ENCODE measurements around the gene IL3RA. TPM values are rescaled to one million over a fixed set of nuclear protein-coding genes. Genes with fewer than 3 reads are reported as not detected.

Gene IL3RA
- polyA plus RNA-seq, 1 donor (not counting 4 experiments of a cell fraction or from before 2014, with no cell fraction given): not detected

- DNase-seq (ENCODE audit: low read depth, low spot score): no peak
- TF ChIP-seq CTCF (optimal IDR thresholded peaks at IDR 0.05 in 1 of 3, IDR thresholded peaks at IDR 0.05 in 1 of 3, conservative IDR thresholded peaks at IDR 0.05 in 1 of 3; ENCODE audit: extremely low read depth in 1 of 3, insufficient read depth in 2 of 3, low read length in 3 of 3): no peak
- no peak for TF ChIP-seq EZH2 (IDR thresholded peaks at IDR 0.05; ENCODE audit: low read length)
- H3K4me3 ChIP-seq (ENCODE audit: control insufficient read depth in 2 of 3, extremely low read depth in 1 of 3, insufficient read depth in 2 of 3, low read depth in 1 of 3, low read length in 3 of 3): no peak overlapping the region
- H3K27ac ChIP-seq (ENCODE audit: control insufficient read depth, insufficient read depth, low read length): no peak overlapping the region
- H4K20me1 ChIP-seq (ENCODE audit: control insufficient read depth, extremely low read depth, insufficient read depth, low read length): no peaks in the 10 kb centered on the region
- H3K4me2 ChIP-seq (ENCODE audit: control insufficient read depth, extremely low read depth, insufficient read depth, low read depth, low read length): no peak overlapping the region
- H3K27me3 ChIP-seq (ENCODE audit: control insufficient read depth, extremely low read depth, insufficient read depth, low read length): no peaks in the 10 kb centered on the region
- no peaks in the 10 kb centered on the region for H3K79me2 ChIP-seq (ENCODE audit: control insufficient read depth, insufficient read depth, low read length)
- H2AFZ ChIP-seq (ENCODE audit: control insufficient read depth, low read length): no peak overlapping the region
- dilution Hi-C loops (cut with MboI; ENCODE audit: extremely low pct_ligation_motif_present, low sequenced_read_pairs): no loop called here
- no peaks in the 10 kb centered on the region for H3K4me1 ChIP-seq (ENCODE audit: control insufficient read depth, extremely low read depth, insufficient read depth, low read length)
- H3K9me3 ChIP-seq (ENCODE audit: control insufficient read depth, low read depth, low read length): no peaks in the 10 kb centered on the region
- no peaks in the 10 kb centered on the region for H3K9me1 ChIP-seq (ENCODE audit: control insufficient read depth, extremely low read depth, insufficient read depth, low read length)
- H3K36me3 ChIP-seq (ENCODE audit: control insufficient read depth in 2 of 2, extremely low read depth in 1 of 2, insufficient read depth in 2 of 2, low read length in 2 of 2): no peaks in the 10 kb centered on the region
- no peak for FAIRE-seq
- no peak overlapping the region for H3K9ac ChIP-seq (ENCODE audit: control insufficient read depth, extremely low read depth, insufficient read depth, low read length)
Observed at GRCh38 chrX:1360171-1360570, 23.6 kb downstream of the IL3RA start.

- no peaks in the 10 kb centered on the region for H3K79me2 ChIP-seq (ENCODE audit: control insufficient read depth, insufficient read depth, low read length)
- FAIRE-seq: no peak
Observed at GRCh38 chrX:1361275-1361674, 24.7 kb downstream of the IL3RA start.

More at GRCh38 chrX:1361275-1361674, 24.7 kb downstream of the IL3RA start:
- Histone ChIP-seq H3K36me3 (ENCODE audit: control insufficient read depth in 2 of 2, extremely low read depth in 1 of 2, insufficient read depth in 2 of 2, low read length in 2 of 2) (no peaks in the 10 kb centered on the region), H3K9me3 (ENCODE audit: control insufficient read depth, low read depth, low read length) (no peaks in the 10 kb centered on the region), H3K4me2 (ENCODE audit: control insufficient read depth, extremely low read depth, insufficient read depth, low read depth, low read length) (no peak overlapping the region), H3K27ac (ENCODE audit: control insufficient read depth, insufficient read depth, low read length) (no peak overlapping the region), H3K9me1 (ENCODE audit: control insufficient read depth, extremely low read depth, insufficient read depth, low read length) (no peaks in the 10 kb centered on the region), H3K4me3 (ENCODE audit: control insufficient read depth in 2 of 3, extremely low read depth in 1 of 3, insufficient read depth in 2 of 3, low read depth in 1 of 3, low read length in 3 of 3) (no peak overlapping the region), H4K20me1 (ENCODE audit: control insufficient read depth, extremely low read depth, insufficient read depth, low read length) (no peaks in the 10 kb centered on the region), H3K9ac (ENCODE audit: control insufficient read depth, extremely low read depth, insufficient read depth, low read length) (no peak overlapping the region), H3K4me1 (ENCODE audit: control insufficient read depth, extremely low read depth, insufficient read depth, low read length) (no peaks in the 10 kb centered on the region), H3K27me3 (ENCODE audit: control insufficient read depth, extremely low read depth, insufficient read depth, low read length) (no peaks in the 10 kb centered on the region), H2AFZ (ENCODE audit: control insufficient read depth, low read length) (no peak overlapping the region)
- no peak for DNase-seq (ENCODE audit: low read depth, low spot score)
- dilution Hi-C loops (cut with MboI; ENCODE audit: extremely low pct_ligation_motif_present, low sequenced_read_pairs): no loop called here
- TF ChIP-seq CTCF (optimal IDR thresholded peaks at IDR 0.05 in 1 of 3, IDR thresholded peaks at IDR 0.05 in 1 of 3, conservative IDR thresholded peaks at IDR 0.05 in 1 of 3; ENCODE audit: extremely low read depth in 1 of 3, insufficient read depth in 2 of 3, low read length in 3 of 3): no peak
- TF ChIP-seq EZH2 (IDR thresholded peaks at IDR 0.05; ENCODE audit: low read length): no peak
